ENCODE results near the gene BTBD16. TPM values are rescaled to one million over a fixed set of nuclear protein-coding genes. Genes with fewer than 3 reads are reported as not detected.

BTBD16 gene
- total and polyA plus RNA-seq, 2 of the 4 experiments (the other 2 are of a cell fraction), result not detected

GRCh38 chr10:122348935-122349361, 77.9 kb downstream of the BTBD16 start:
- H2BK5ac ChIP-seq (ENCODE audit: low read depth, low read length, poor library complexity, severe bottlenecking), result no peak overlapping the region
- no peak overlapping the region for H2AFZ ChIP-seq (replicated peaks; ENCODE audit: low read length, poor library complexity)
- dilution Hi-C loops (cut with HindIII; ENCODE audit: low sequenced_read_pairs, unreplicated experiment) (no loop called here), intact Hi-C loops (cut with micrococcal nuclease) (no loop called here), in situ Hi-C loops (cut with MboI; ENCODE audit: low sequenced_read_pairs) (loop anchor here (10.0 kb wide), 1 partner anchor 226 kb away; no protein-coding TSS in a partner anchor)
- no peak overlapping the region for H3K4me3 ChIP-seq (ENCODE audit: insufficient read depth, low read depth, low read length)
- no peak overlapping the region for H2AK5ac ChIP-seq (ENCODE audit: low read depth, low read length)
- no peak overlapping the region for H3K4ac ChIP-seq (ENCODE audit: low read depth, low read length)
- H3K9me3 ChIP-seq (ENCODE audit: control insufficient read depth, insufficient read depth, low read length), result peaks cover 7% of the 10 kb centered on the region; the same call in 1 of the 2 replicates
- H3K56ac ChIP-seq (ENCODE audit: extremely low read depth, insufficient read depth, low read length), result no peak overlapping the region
- ChIA-PET POLR2A (ENCODE audit: unreplicated experiment) (no interaction called here), CTCF (no interaction called here)
- peaks cover 31% of the 10 kb centered on the region for H3K27me3 ChIP-seq (ENCODE audit: control insufficient read depth, insufficient read depth, low read length)
- no peak overlapping the region for H2BK20ac ChIP-seq (ENCODE audit: low read depth, low read length)
- H2BK15ac ChIP-seq (ENCODE audit: low read depth, low read length), result no peak overlapping the region
- DNase-seq, result no peak
- no peak overlapping the region for H3K4me2 ChIP-seq (ENCODE audit: low read depth, low read length)
- H3K9ac ChIP-seq (ENCODE audit: low read depth, low read length), result no peak overlapping the region
- H3K14ac ChIP-seq (replicated peaks; ENCODE audit: low read depth, low read length), result no peak overlapping the region
- no peaks in the 10 kb centered on the region; the same call in 1 of the 2 replicates for H4K20me1 ChIP-seq (ENCODE audit: insufficient read depth, low read length)
- 60% methylated on average over 1 of the region's 7 CpGs; no CpG with 5 or more reads in 1 of the 2 experiments for WGBS, 2 experiments (ENCODE audit: extremely low coverage in 2 of 2, insufficient read length in 1 of 2)
- H3K79me1 ChIP-seq (ENCODE audit: low read depth in 1 of 2, low read length in 2 of 2), result no peaks in the 10 kb centered on the region
- no peak overlapping the region for H2BK120ac ChIP-seq (ENCODE audit: low read depth, low read length)
- BruUV-seq (replicated peaks), result no TSS peak
- no peaks in the 10 kb centered on the region for H3K9me1 ChIP-seq (ENCODE audit: insufficient read depth, low read length)
- ATAC-seq (ENCODE audit: low read depth), result no peak
- H4K5ac ChIP-seq (ENCODE audit: low read depth, low read length), result no peak overlapping the region
- H2AK9ac ChIP-seq (replicated peaks; ENCODE audit: low read depth, low read length, poor library complexity), result no peak overlapping the region
- H3K4me1 ChIP-seq (ENCODE audit: control insufficient read depth, insufficient read depth, low read length), result no peaks in the 10 kb centered on the region
- no peak overlapping the region for H3K18ac ChIP-seq (ENCODE audit: low read depth, low read length)
- no peaks in the 10 kb centered on the region for H3K36me3 ChIP-seq (ENCODE audit: control insufficient read depth, insufficient read depth, low read length)
- H4K8ac ChIP-seq (ENCODE audit: low read depth in 2 of 2, low read length in 2 of 2), result no peak overlapping the region
- H3K23ac ChIP-seq (ENCODE audit: low read depth, low read length), result no peak overlapping the region
- no peak overlapping the region for H4K91ac ChIP-seq (ENCODE audit: insufficient read depth, low read depth, low read length)
- no peak overlapping the region for H3K27ac ChIP-seq (ENCODE audit: insufficient read depth, low read length)
- TF ChIP-seq CEBPB (IDR thresholded peaks at IDR 0.05; ENCODE audit: low read depth, low read length), result no peak
- TF ChIP-seq BHLHE40 (IDR thresholded peaks at IDR 0.05; ENCODE audit: low read depth, low read length), result no peak
- TF ChIP-seq, protein P1, sequence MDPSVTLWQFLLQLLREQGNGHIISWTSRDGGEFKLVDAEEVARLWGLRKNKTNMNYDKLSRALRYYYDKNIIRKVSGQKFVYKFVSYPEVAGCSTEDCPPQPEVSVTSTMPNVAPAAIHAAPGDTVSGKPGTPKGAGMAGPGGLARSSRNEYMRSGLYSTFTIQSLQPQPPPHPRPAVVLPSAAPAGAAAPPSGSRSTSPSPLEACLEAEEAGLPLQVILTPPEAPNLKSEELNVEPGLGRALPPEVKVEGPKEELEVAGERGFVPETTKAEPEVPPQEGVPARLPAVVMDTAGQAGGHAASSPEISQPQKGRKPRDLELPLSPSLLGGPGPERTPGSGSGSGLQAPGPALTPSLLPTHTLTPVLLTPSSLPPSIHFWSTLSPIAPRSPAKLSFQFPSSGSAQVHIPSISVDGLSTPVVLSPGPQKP (IDR thresholded peaks at IDR 0.05; ENCODE audit: borderline replicate concordance, low read depth, low read length), result no peak
- no peak for TF ChIP-seq MXI1 (IDR thresholded peaks at IDR 0.05; ENCODE audit: borderline replicate concordance, low read depth, low read length)
- TF ChIP-seq, protein P2, sequence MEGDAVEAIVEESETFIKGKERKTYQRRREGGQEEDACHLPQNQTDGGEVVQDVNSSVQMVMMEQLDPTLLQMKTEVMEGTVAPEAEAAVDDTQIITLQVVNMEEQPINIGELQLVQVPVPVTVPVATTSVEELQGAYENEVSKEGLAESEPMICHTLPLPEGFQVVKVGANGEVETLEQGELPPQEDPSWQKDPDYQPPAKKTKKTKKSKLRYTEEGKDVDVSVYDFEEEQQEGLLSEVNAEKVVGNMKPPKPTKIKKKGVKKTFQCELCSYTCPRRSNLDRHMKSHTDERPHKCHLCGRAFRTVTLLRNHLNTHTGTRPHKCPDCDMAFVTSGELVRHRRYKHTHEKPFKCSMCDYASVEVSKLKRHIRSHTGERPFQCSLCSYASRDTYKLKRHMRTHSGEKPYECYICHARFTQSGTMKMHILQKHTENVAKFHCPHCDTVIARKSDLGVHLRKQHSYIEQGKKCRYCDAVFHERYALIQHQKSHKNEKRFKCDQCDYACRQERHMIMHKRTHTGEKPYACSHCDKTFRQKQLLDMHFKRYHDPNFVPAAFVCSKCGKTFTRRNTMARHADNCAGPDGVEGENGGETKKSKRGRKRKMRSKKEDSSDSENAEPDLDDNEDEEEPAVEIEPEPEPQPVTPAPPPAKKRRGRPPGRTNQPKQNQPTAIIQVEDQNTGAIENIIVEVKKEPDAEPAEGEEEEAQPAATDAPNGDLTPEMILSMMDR (conservative IDR thresholded peaks at IDR 0.05; ENCODE audit: low read depth, low read length), result no peak
- no peak for TF ChIP-seq NFE2L2 (IDR thresholded peaks at IDR 0.05; ENCODE audit: low read depth, low read length)
- TF ChIP-seq SMC3 (IDR thresholded peaks at IDR 0.05; ENCODE audit: low read depth, low read length), result no peak
- TF ChIP-seq MAFK (IDR thresholded peaks at IDR 0.05; ENCODE audit: low read depth, low read length), result no peak
- TF ChIP-seq CHD1 (IDR thresholded peaks at IDR 0.05; ENCODE audit: low read depth, low read length), result no peak
- TF ChIP-seq RCOR1 (IDR thresholded peaks at IDR 0.05; ENCODE audit: insufficient replicate concordance, low read length), result no peak
- no peak for TF ChIP-seq FOS (IDR thresholded peaks at IDR 0.05; ENCODE audit: low read depth, low read length)
- TF ChIP-seq POLR2A (IDR thresholded peaks at IDR 0.05; ENCODE audit: low read depth, low read length), result no peak
- TF ChIP-seq MAZ (IDR thresholded peaks at IDR 0.05; ENCODE audit: borderline replicate concordance, low read depth, low read length), result no peak
- TF ChIP-seq RAD21 (IDR thresholded peaks at IDR 0.05; ENCODE audit: low read length), result no peak
- no peak for TF ChIP-seq USF2 (IDR thresholded peaks at IDR 0.05; ENCODE audit: low read depth, low read length)
- no peak for TF ChIP-seq RFX5 (IDR thresholded peaks at IDR 0.05; ENCODE audit: low read depth, low read length)

Data from IMR-90 (cell line).